ENCODE measurements around the gene LCN15.
A peak's percentile ranks its signal among the peaks of the same experiment; 100 is the strongest.
"Not testable (repeated sequence)": the region's sequence is repeated elsewhere in the genome, so short reads cannot be mapped to it uniquely, and the experiment has no call there.

Gene LCN15

GRCh38 chr9:136799079-136799853, 34.9 kb upstream of the LCN15 start:
- CTCF ChIA-PET: interaction anchor here (0.6 to 2.2 kb wide), 8 partner anchors 13 to 629 kb away, joined by 3 to 9 read pairs (median 4); partner anchors contain the start of gene AJM1
- peaks cover 0 to 3% of the 10 kb centered on the region in 2 experiments; a peak in 1 of 3 replicates for H3K36me3 ChIP-seq (ENCODE audit: control insufficient read depth in 2 of 2, insufficient read depth in 1 of 2, low read length in 2 of 2)
- TF ChIP-seq KLF9 (tag by site-specific recombination; IDR thresholded peaks at IDR 0.05; ENCODE audit: low read depth) (no peak), GLIS2 (tag by site-specific recombination; IDR thresholded peaks at IDR 0.05) (0 out of 2 replicates have a peak, but pooled peaks have one; percentile 4), ZNF48 (tag by site-specific recombination; IDR thresholded peaks at IDR 0.05) (no peak), ZNF600 (tag by site-specific recombination; IDR thresholded peaks at IDR 0.05) (no peak)
- no peak overlapping the region; the same call in 1 of the 2 replicates for H3K27ac ChIP-seq (ENCODE audit: extremely low read depth, low read depth, low read length)
- H3K4me1 ChIP-seq (ENCODE audit: control insufficient read depth, insufficient read depth, low read length): peaks cover 14% of the 10 kb centered on the region
- POLR2A ChIA-PET: interaction anchor here (0.6 to 2.8 kb wide), 11 partner anchors 9 to 521 kb away, joined by 3 to 24 read pairs (median 5); partner anchors contain the start of genes AJM1 and TMEM141
- no peak overlapping the region for H3K4me3 ChIP-seq (ENCODE audit: low read depth, low read length)
- no peaks in the 10 kb centered on the region for H3K9me3 ChIP-seq (ENCODE audit: control insufficient read depth, insufficient read depth, low read depth, low read length)

- Histone ChIP-seq H3K4me1 (ENCODE audit: control insufficient read depth, insufficient read depth, low read length) (peaks cover 14% of the 10 kb centered on the region), H3K27ac (ENCODE audit: extremely low read depth, low read depth, low read length) (no peak overlapping the region), H3K4me3 (ENCODE audit: low read depth, low read length) (no peak overlapping the region), H3K36me3 (ENCODE audit: control insufficient read depth in 2 of 2, insufficient read depth in 1 of 2, low read length in 2 of 2) (peaks cover 0 to 5% of the 10 kb centered on the region in 2 experiments; a peak in 1 of 3 replicates), H3K9me3 (ENCODE audit: control insufficient read depth, insufficient read depth, low read depth, low read length) (no peaks in the 10 kb centered on the region)
- ChIA-PET POLR2A (no interaction called here), CTCF (interaction anchor here (0.6 to 1.2 kb wide), 3 partner anchors 38 to 628 kb away, joined by 3 to 4 read pairs (median 3); no protein-coding TSS in a partner anchor)
- no peak for TF ChIP-seq ZFP69B (tag by site-specific recombination; IDR thresholded peaks at IDR 0.05)
- no peak for TF ChIP-seq ZNF596 (tag by site-specific recombination; IDR thresholded peaks at IDR 0.05)
- 0 out of 2 replicates have a peak, but pooled peaks have one; percentile 17 for TF ChIP-seq GLIS2 (tag by site-specific recombination; IDR thresholded peaks at IDR 0.05)
These were observed 34.4 kb upstream of the LCN15 start for GRCh38 chr9:136798708-136799078.

DNA sequence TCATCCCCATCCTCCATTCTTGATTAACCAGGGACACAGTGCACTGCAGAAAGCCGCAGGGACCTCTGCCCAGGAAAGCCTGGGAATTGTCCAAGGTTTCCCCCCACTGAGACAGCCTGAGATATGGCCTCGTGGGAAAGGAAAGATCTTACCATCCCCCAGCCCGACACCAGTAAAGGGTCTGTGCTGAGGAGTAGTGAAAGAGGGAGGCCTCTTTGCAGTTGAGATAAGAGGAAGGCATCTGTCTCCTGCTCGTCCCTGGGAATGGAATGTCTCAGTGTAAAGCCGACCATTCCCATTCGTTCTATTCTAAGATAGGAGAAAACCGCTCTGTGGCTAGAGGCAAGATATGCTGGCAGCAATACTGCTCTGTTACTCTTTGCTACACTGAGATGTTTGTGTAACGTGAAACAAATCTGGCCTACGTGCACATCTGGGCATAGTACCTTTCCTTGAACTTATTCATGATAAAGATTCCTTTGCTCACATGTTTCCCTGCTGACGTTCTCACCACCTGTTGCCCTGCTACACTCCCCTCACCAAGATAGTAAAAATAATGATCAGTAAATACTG, 32.5 kb upstream of the LCN15 start:
- H3K4me3 ChIP-seq (ENCODE audit: low read depth, low read length); H3K27ac ChIP-seq (ENCODE audit: extremely low read depth, low read depth, low read length); POLR2A ChIA-PET; H3K9me3 ChIP-seq (ENCODE audit: control insufficient read depth, insufficient read depth, low read depth, low read length): not testable (repeated sequence)
- Histone ChIP-seq H3K4me1 (ENCODE audit: control insufficient read depth, insufficient read depth, low read length) (peaks cover 14% of the 10 kb centered on the region), H3K36me3 (ENCODE audit: control insufficient read depth in 2 of 2, insufficient read depth in 1 of 2, low read length in 2 of 2) (peaks cover 0 to 21% of the 10 kb centered on the region in 2 experiments; a peak in 1 of 3 replicates)
- CTCF ChIA-PET: interaction anchor here (1.0 kb wide), 1 partner anchor 69 kb away, joined by 3 read pairs; no protein-coding TSS in a partner anchor
- TF ChIP-seq PRDM10 (tag by site-specific recombination; IDR thresholded peaks at IDR 0.05): peak; percentile 67
- TF ChIP-seq PRDM1 (tag by site-specific recombination; IDR thresholded peaks at IDR 0.05): 0 out of 2 replicates have a peak, but pooled peaks have one; percentile 17
- TF ChIP-seq FEZF1 (tag by site-specific recombination; IDR thresholded peaks at IDR 0.05): peak; percentile 47
- 0 out of 2 replicates have a peak, but pooled peaks have one; percentile 22 for TF ChIP-seq IKZF3 (tag by site-specific recombination; IDR thresholded peaks at IDR 0.05)
- peak; percentile 89 for TF ChIP-seq SCRT1 (tag by site-specific recombination; IDR thresholded peaks at IDR 0.05; ENCODE audit: borderline replicate concordance)
- TF ChIP-seq GLIS1 (tag by site-specific recombination; IDR thresholded peaks at IDR 0.05): peak; percentile 40
- TF ChIP-seq SCRT2 (tag by site-specific recombination; IDR thresholded peaks at IDR 0.05): peak; percentile 96

All from HEK293 (cell line).